K562 (cell line): ENCODE data around the gene VSIG10L. TPM values are rescaled to one million over a fixed set of nuclear protein-coding genes. Genes with fewer than 3 reads are reported as not detected.

ENCODE experiments used
- HNRNPK ChIP-seq: fragments of 200-400 bp; formaldehyde crosslinking; IDR thresholded peaks from one replicate; pipeline ENCODE4 v1.6.1; 2018; ENCODE audit warnings: mild to moderate bottlenecking, low read depth, low read length; ENCODE audit not compliant: poor library complexity, severe bottlenecking
- SIX5 ChIP-seq, 2 experiments: IDR thresholded peaks; 2 replicates each; pipeline ENCODE4 v1.6.1; 2011; ENCODE audit warnings: low read length in 2 of 2, borderline replicate concordance in 1 of 2, low read depth in 1 of 2, mild to moderate bottlenecking in 1 of 2, moderate library complexity in 1 of 2; ENCODE audit not compliant: insufficient read depth in 1 of 2
- polyA plus RNA-seq, 8 experiments: library from polyadenylated mRNA; depleted of rRNA in 4 of 8; stranded (reverse) in 5 of 8; unstranded in 3 of 8; fragments of >200 nt; fragmentation: Nextera tagmentation in 2 of 8; fragmentation: Illumina TruSeq in 1 of 8; extraction: Ambion mirVana in 2 of 8; extraction: Trizol in 1 of 8; gene quantifications; 2 replicates each; pipeline versions ENCODE4 v1.2.1 to v1.2.3, GENCODE V29; 2011 to 2014; ENCODE audit warnings: inconsistent platforms in 1 of 8, missing spikeins in 1 of 8
- total RNA-seq, 7 experiments: library from RNA; depleted of rRNA in 6 of 7; stranded (reverse); fragments of >200 nt in 6 of 7; fragmentation: Illumina TruSeq in 2 of 7; extraction: Trizol in 2 of 7; gene quantifications; 2 replicates each; pipeline versions ENCODE4 v1.2.1 to v1.2.3, GENCODE V29; 2011 to 2021; ENCODE audit warnings: low replicate concordance in 1 of 7
- TF ChIP-seq, protein P1 (sequence below): fragments of 250-450 bp; sonication (Bioruptor Pico); IDR thresholded peaks from 2 replicates; pipeline ENCODE4 v1.4.0; 2020
- TF ChIP-seq, protein P2 (sequence below): fragments of 450-650 bp; IDR thresholded peaks from 2 replicates; pipeline ENCODE4 v1.6.1; 2017; ENCODE audit warnings: antibody characterized with exemption, mild to moderate bottlenecking

VSIG10L gene
- total and polyA plus RNA-seq, 9 of the 15 experiments (the other 6 are each of a cell fraction or from before 2014, with no cell fraction given), result 1.1 to 7.6 (median 2.2) TPM

DNA sequence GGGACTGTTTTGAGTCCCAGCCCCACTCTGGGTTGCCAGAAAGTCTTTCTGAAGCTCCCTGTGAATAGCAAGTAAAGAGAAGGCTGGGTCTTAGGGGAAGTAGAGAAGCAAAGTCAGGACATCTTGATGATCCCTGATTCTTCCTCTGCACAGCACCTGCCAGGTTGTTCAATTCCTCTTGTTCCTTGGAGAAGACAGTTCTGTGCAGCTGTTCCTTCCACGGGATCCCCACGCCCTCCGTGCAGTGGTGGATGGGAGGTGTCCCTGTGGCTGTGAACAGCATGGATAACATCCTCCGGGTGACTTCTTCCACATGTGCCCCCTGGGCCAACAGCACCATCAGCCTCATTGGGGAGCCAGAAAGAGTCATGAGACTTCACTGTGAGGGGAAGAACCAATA lies 59.6 kb downstream of the VSIG10L start (continued):
- TF ChIP-seq, protein P1, sequence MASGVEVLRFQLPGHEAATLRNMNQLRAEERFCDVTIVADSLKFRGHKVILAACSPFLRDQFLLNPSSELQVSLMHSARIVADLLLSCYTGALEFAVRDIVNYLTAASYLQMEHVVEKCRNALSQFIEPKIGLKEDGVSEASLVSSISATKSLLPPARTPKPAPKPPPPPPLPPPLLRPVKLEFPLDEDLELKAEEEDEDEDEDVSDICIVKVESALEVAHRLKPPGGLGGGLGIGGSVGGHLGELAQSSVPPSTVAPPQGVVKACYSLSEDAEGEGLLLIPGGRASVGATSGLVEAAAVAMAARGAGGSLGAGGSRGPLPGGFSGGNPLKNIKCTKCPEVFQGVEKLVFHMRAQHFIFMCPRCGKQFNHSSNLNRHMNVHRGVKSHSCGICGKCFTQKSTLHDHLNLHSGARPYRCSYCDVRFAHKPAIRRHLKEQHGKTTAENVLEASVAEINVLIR (CRISPR knock-in tag), result no peak
- TF ChIP-seq SIX5 (IDR thresholded peaks at IDR 0.05; ENCODE audit: borderline replicate concordance in 1 of 2, insufficient read depth in 1 of 2, low read depth in 1 of 2, low read length in 2 of 2) (no peak), HNRNPK (no peak)
- TF ChIP-seq, protein P2, sequence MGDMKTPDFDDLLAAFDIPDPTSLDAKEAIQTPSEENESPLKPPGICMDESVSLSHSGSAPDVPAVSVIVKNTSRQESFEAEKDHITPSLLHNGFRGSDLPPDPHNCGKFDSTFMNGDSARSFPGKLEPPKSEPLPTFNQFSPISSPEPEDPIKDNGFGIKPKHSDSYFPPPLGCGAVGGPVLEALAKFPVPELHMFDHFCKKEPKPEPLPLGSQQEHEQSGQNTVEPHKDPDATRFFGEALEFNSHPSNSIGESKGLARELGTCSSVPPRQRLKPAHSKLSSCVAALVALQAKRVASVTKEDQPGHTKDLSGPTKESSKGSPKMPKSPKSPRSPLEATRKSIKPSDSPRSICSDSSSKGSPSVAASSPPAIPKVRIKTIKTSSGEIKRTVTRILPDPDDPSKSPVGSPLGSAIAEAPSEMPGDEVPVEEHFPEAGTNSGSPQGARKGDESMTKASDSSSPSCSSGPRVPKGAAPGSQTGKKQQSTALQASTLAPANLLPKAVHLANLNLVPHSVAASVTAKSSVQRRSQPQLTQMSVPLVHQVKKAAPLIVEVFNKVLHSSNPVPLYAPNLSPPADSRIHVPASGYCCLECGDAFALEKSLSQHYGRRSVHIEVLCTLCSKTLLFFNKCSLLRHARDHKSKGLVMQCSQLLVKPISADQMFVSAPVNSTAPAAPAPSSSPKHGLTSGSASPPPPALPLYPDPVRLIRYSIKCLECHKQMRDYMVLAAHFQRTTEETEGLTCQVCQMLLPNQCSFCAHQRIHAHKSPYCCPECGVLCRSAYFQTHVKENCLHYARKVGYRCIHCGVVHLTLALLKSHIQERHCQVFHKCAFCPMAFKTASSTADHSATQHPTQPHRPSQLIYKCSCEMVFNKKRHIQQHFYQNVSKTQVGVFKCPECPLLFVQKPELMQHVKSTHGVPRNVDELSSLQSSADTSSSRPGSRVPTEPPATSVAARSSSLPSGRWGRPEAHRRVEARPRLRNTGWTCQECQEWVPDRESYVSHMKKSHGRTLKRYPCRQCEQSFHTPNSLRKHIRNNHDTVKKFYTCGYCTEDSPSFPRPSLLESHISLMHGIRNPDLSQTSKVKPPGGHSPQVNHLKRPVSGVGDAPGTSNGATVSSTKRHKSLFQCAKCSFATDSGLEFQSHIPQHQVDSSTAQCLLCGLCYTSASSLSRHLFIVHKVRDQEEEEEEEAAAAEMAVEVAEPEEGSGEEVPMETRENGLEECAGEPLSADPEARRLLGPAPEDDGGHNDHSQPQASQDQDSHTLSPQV, result no peak

Other genes starting within 250 kb of the VSIG10L start
Only the 7 nearest of the 17 such genes appear.
- 0.12 and 0.14 TPM in 2 replicates for gene IGLON5, start 30.5 kb downstream of the VSIG10L start, total RNA-seq (2014; rRNA removed)
- 0.11 TPM in 1 of 2 replicates, not detected in the other for gene IGLON5, start 30.5 kb downstream of the VSIG10L start, total RNA-seq (2014; rRNA removed; fragmentation: Illumina TruSeq; extraction: Trizol)
- 0.04 and 0.07 TPM in 2 replicates for gene IGLON5, start 30.5 kb downstream of the VSIG10L start, total RNA-seq (2015; rRNA removed; fragmentation: Illumina TruSeq; extraction: Trizol)
- 0.22 and 0.27 TPM in 2 replicates for gene IGLON5, start 30.5 kb downstream of the VSIG10L start, total RNA-seq (2021)
- 0.14 TPM in 2 replicates for gene IGLON5, start 30.5 kb downstream of the VSIG10L start, polyA plus RNA-seq (2011; rRNA removed)
- 0.14 and 0.15 TPM in 2 replicates for gene IGLON5, start 30.5 kb downstream of the VSIG10L start, polyA plus RNA-seq (2014; fragmentation: Illumina TruSeq; extraction: Trizol)
- gene IGLON5, start 30.5 kb downstream of the VSIG10L start, polyA plus RNA-seq (2014; fragmentation: Nextera tagmentation; extraction: Ambion mirVana), result not detected
- gene IGLON5, start 30.5 kb downstream of the VSIG10L start, polyA plus RNA-seq (2014; rRNA removed), result 0.03 and 0.18 TPM in 2 replicates
- 143 and 161 TPM in 2 replicates for gene ETFB, start 24.2 kb upstream of the VSIG10L start, total RNA-seq (2014; rRNA removed)
- gene ETFB, start 24.2 kb upstream of the VSIG10L start, total RNA-seq (2014; rRNA removed; fragmentation: Illumina TruSeq; extraction: Trizol), result 29.8 and 54.2 TPM in 2 replicates
- gene ETFB, start 24.2 kb upstream of the VSIG10L start, total RNA-seq (2015; rRNA removed; fragmentation: Illumina TruSeq; extraction: Trizol), result 129 and 131 TPM in 2 replicates
- 130 and 142 TPM in 2 replicates for gene ETFB, start 24.2 kb upstream of the VSIG10L start, total RNA-seq (2021)
- 96.1 and 130 TPM in 2 replicates for gene ETFB, start 24.2 kb upstream of the VSIG10L start, polyA plus RNA-seq (2011; rRNA removed)
- gene ETFB, start 24.2 kb upstream of the VSIG10L start, polyA plus RNA-seq (2014; fragmentation: Illumina TruSeq; extraction: Trizol), result 56.3 and 136 TPM in 2 replicates
- 10 to 100 TPM; 18.1 to 50.3 TPM for gene ETFB, start 24.2 kb upstream of the VSIG10L start, polyA plus RNA-seq (2014; fragmentation: Nextera tagmentation; extraction: Ambion mirVana)
- gene ETFB, start 24.2 kb upstream of the VSIG10L start, polyA plus RNA-seq (2014; rRNA removed), result 112 and 123 TPM in 2 replicates
- not detected in 2 replicates for gene CLDND2, start 26.9 kb upstream of the VSIG10L start, total RNA-seq (2014; rRNA removed)
- gene CLDND2, start 26.9 kb upstream of the VSIG10L start, total RNA-seq (2014; rRNA removed; fragmentation: Illumina TruSeq; extraction: Trizol), result 0.51 and 0.62 TPM in 2 replicates
- 0.98 and 1.6 TPM in 2 replicates for gene CLDND2, start 26.9 kb upstream of the VSIG10L start, total RNA-seq (2015; rRNA removed; fragmentation: Illumina TruSeq; extraction: Trizol)
- 2.2 and 4.0 TPM in 2 replicates for gene CLDND2, start 26.9 kb upstream of the VSIG10L start, total RNA-seq (2021)
- gene CLDND2, start 26.9 kb upstream of the VSIG10L start, polyA plus RNA-seq (2011; rRNA removed), result 0.45 and 0.76 TPM in 2 replicates
- not detected in 2 replicates for gene CLDND2, start 26.9 kb upstream of the VSIG10L start, polyA plus RNA-seq (2014; fragmentation: Illumina TruSeq; extraction: Trizol)
- gene CLDND2, start 26.9 kb upstream of the VSIG10L start, polyA plus RNA-seq (2014; fragmentation: Nextera tagmentation; extraction: Ambion mirVana), result 1 to 10 TPM in 1 of 2 experiments, under 1 TPM in 1; 0.84 to 2.0 TPM
- not detected in 2 replicates for gene CLDND2, start 26.9 kb upstream of the VSIG10L start, polyA plus RNA-seq (2014; rRNA removed)
- gene NKG7, start 30.5 kb upstream of the VSIG10L start, total RNA-seq (2014; rRNA removed), result not detected in 2 replicates
- not detected in 2 replicates for gene NKG7, start 30.5 kb upstream of the VSIG10L start, total RNA-seq (2014; rRNA removed; fragmentation: Illumina TruSeq; extraction: Trizol)
- gene NKG7, start 30.5 kb upstream of the VSIG10L start, total RNA-seq (2015; rRNA removed; fragmentation: Illumina TruSeq; extraction: Trizol), result 0.34 and 0.62 TPM in 2 replicates
- gene NKG7, start 30.5 kb upstream of the VSIG10L start, total RNA-seq (2021), result 0.47 and 0.51 TPM in 2 replicates
- 0.33 and 0.46 TPM in 2 replicates for gene NKG7, start 30.5 kb upstream of the VSIG10L start, polyA plus RNA-seq (2011; rRNA removed)
- gene NKG7, start 30.5 kb upstream of the VSIG10L start, polyA plus RNA-seq (2014; fragmentation: Illumina TruSeq; extraction: Trizol), result 0.30 and 0.57 TPM in 2 replicates
- gene NKG7, start 30.5 kb upstream of the VSIG10L start, polyA plus RNA-seq (2014; fragmentation: Nextera tagmentation; extraction: Ambion mirVana), result under 1 TPM; 0.67 to 0.70 TPM
- gene NKG7, start 30.5 kb upstream of the VSIG10L start, polyA plus RNA-seq (2014; rRNA removed), result 0.44 and 1.5 TPM in 2 replicates
- 0.29 and 0.45 TPM in 2 replicates for gene LIM2, start 45.8 kb upstream of the VSIG10L start, total RNA-seq (2014; rRNA removed)
- 0.18 TPM in 1 of 2 replicates, not detected in the other for gene LIM2, start 45.8 kb upstream of the VSIG10L start, total RNA-seq (2014; rRNA removed; fragmentation: Illumina TruSeq; extraction: Trizol)
- not detected in 2 replicates for gene LIM2, start 45.8 kb upstream of the VSIG10L start, total RNA-seq (2015; rRNA removed; fragmentation: Illumina TruSeq; extraction: Trizol)
- not detected in 2 replicates for gene LIM2, start 45.8 kb upstream of the VSIG10L start, total RNA-seq (2021)
- not detected in 2 replicates for gene LIM2, start 45.8 kb upstream of the VSIG10L start, polyA plus RNA-seq (2011; rRNA removed)
- not detected in 2 replicates for gene LIM2, start 45.8 kb upstream of the VSIG10L start, polyA plus RNA-seq (2014; fragmentation: Illumina TruSeq; extraction: Trizol)
- under 1 TPM; 0.07 to 0.18 TPM for gene LIM2, start 45.8 kb upstream of the VSIG10L start, polyA plus RNA-seq (2014; fragmentation: Nextera tagmentation; extraction: Ambion mirVana)
- 0.27 and 0.28 TPM in 2 replicates for gene LIM2, start 45.8 kb upstream of the VSIG10L start, polyA plus RNA-seq (2014; rRNA removed)
- gene C19orf84, start 48.5 kb upstream of the VSIG10L start, total RNA-seq (2014; rRNA removed), result 1.7 and 2.0 TPM in 2 replicates
- 0.48 and 0.69 TPM in 2 replicates for gene C19orf84, start 48.5 kb upstream of the VSIG10L start, total RNA-seq (2014; rRNA removed; fragmentation: Illumina TruSeq; extraction: Trizol)
- 0.57 and 0.98 TPM in 2 replicates for gene C19orf84, start 48.5 kb upstream of the VSIG10L start, total RNA-seq (2015; rRNA removed; fragmentation: Illumina TruSeq; extraction: Trizol)
- 2.9 and 3.1 TPM in 2 replicates for gene C19orf84, start 48.5 kb upstream of the VSIG10L start, total RNA-seq (2021)
- gene C19orf84, start 48.5 kb upstream of the VSIG10L start, polyA plus RNA-seq (2011; rRNA removed), result 0.35 and 0.38 TPM in 2 replicates
- gene C19orf84, start 48.5 kb upstream of the VSIG10L start, polyA plus RNA-seq (2014; fragmentation: Illumina TruSeq; extraction: Trizol), result 3.8 and 5.0 TPM in 2 replicates
- gene C19orf84, start 48.5 kb upstream of the VSIG10L start, polyA plus RNA-seq (2014; fragmentation: Nextera tagmentation; extraction: Ambion mirVana), result under 1 TPM; 0.63 to 0.66 TPM
- gene C19orf84, start 48.5 kb upstream of the VSIG10L start, polyA plus RNA-seq (2014; rRNA removed), result 0.20 and 0.91 TPM in 2 replicates
- gene SIGLEC10, start 75.5 kb upstream of the VSIG10L start, total RNA-seq (2014; rRNA removed), result 0.57 and 1.1 TPM in 2 replicates
- 0.26 and 0.33 TPM in 2 replicates for gene SIGLEC10, start 75.5 kb upstream of the VSIG10L start, total RNA-seq (2014; rRNA removed; fragmentation: Illumina TruSeq; extraction: Trizol)
- 1.8 and 2.2 TPM in 2 replicates for gene SIGLEC10, start 75.5 kb upstream of the VSIG10L start, total RNA-seq (2015; rRNA removed; fragmentation: Illumina TruSeq; extraction: Trizol)
- gene SIGLEC10, start 75.5 kb upstream of the VSIG10L start, total RNA-seq (2021), result 0.58 and 0.95 TPM in 2 replicates
- gene SIGLEC10, start 75.5 kb upstream of the VSIG10L start, polyA plus RNA-seq (2011; rRNA removed), result 0.39 and 1.2 TPM in 2 replicates
- gene SIGLEC10, start 75.5 kb upstream of the VSIG10L start, polyA plus RNA-seq (2014; fragmentation: Illumina TruSeq; extraction: Trizol), result 0.78 and 0.82 TPM in 2 replicates
- under 1 TPM; 0.10 TPM for gene SIGLEC10, start 75.5 kb upstream of the VSIG10L start, polyA plus RNA-seq (2014; fragmentation: Nextera tagmentation; extraction: Ambion mirVana)
- gene SIGLEC10, start 75.5 kb upstream of the VSIG10L start, polyA plus RNA-seq (2014; rRNA removed), result 0.97 and 1.3 TPM in 2 replicates